ENCODE results near the gene NHSL2.

DNA sequence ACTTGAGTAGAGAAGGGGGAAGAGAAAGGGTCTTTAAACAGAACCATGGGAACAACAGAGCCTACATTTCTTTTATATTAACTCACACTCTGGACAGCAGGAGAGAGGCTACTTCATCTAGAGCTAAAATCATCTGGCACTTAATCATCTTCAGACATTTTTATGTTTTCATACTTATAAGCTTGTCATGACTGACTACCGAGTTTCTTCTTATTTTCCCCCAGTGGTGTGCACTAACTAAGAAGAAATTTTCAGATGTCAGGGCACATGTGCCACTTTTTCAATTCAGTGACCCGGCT, 232.9 kb downstream of the NHSL2 start:
- TF ChIP-seq, protein P1, sequence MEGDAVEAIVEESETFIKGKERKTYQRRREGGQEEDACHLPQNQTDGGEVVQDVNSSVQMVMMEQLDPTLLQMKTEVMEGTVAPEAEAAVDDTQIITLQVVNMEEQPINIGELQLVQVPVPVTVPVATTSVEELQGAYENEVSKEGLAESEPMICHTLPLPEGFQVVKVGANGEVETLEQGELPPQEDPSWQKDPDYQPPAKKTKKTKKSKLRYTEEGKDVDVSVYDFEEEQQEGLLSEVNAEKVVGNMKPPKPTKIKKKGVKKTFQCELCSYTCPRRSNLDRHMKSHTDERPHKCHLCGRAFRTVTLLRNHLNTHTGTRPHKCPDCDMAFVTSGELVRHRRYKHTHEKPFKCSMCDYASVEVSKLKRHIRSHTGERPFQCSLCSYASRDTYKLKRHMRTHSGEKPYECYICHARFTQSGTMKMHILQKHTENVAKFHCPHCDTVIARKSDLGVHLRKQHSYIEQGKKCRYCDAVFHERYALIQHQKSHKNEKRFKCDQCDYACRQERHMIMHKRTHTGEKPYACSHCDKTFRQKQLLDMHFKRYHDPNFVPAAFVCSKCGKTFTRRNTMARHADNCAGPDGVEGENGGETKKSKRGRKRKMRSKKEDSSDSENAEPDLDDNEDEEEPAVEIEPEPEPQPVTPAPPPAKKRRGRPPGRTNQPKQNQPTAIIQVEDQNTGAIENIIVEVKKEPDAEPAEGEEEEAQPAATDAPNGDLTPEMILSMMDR (IDR thresholded peaks at IDR 0.05; ENCODE audit: insufficient read depth, low read depth, low read length), result no peak
- TF ChIP-seq EZH2 (IDR thresholded peaks at IDR 0.05; ENCODE audit: insufficient read depth, low read length), result no peak
